M059J (cell line): Measurements from ENCODE around the gene NUP62. TPM values are rescaled to one million over a fixed set of nuclear protein-coding genes. Genes with fewer than 3 reads are reported as not detected.
"Not testable (repeated sequence)": the region's sequence is repeated elsewhere in the genome, so short reads cannot be mapped to it uniquely, and the experiment has no call there.

Experiments used
- DNase-seq: peaks from one replicate; pipeline ENCODE4 v3.0.0-alpha.2; 2012; ENCODE audit warnings: low read depth
- total RNA-seq: library from RNA; depleted of rRNA; stranded (reverse); fragments of >200 nt; shearing (Covaris generic); gene quantifications from 2 replicates; pipeline ENCODE4 v1.2.3, GENCODE V29; 2014

NUP62 gene
- total RNA-seq, 1 experiment from 2014 or later: 96.0 TPM

DNA sequence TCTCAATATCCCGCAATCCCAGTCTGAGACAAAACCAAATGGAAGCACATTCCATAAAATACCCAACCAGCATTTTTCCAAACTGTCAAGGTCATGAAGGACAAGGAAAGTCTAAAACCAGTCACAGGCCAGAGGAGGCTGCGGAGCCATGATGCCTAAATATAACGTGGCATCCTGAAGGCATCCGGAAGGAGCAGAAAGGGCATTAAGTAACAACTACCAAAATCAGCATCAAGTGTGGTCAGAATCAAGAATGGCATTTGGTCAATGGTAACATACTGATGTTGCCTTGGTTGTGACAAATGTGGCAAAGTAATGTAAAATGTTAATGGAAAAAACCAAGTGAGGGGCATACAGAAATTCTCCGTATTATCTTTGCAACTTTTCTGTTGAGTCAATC is 3.8 kb downstream of the NUP62 start:
- no peak for DNase-seq

DNA sequence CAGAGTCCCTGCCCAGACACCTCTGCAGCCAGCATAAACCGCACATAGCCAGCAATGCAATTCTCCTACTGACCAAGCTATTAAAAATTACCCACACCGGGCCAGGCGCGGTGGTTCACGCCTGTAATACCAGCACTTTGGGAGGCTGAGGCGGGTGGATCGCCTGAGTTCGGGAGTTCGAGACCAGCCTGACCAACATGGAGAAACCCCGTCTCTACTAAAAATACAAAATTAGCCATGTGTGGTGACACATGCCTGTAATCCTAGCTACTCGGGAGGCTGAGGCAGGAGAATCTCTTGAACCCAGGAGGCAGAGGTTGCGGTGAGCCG is 4.5 kb downstream of the NUP62 start:
- DNase-seq: not testable (repeated sequence)

DNA sequence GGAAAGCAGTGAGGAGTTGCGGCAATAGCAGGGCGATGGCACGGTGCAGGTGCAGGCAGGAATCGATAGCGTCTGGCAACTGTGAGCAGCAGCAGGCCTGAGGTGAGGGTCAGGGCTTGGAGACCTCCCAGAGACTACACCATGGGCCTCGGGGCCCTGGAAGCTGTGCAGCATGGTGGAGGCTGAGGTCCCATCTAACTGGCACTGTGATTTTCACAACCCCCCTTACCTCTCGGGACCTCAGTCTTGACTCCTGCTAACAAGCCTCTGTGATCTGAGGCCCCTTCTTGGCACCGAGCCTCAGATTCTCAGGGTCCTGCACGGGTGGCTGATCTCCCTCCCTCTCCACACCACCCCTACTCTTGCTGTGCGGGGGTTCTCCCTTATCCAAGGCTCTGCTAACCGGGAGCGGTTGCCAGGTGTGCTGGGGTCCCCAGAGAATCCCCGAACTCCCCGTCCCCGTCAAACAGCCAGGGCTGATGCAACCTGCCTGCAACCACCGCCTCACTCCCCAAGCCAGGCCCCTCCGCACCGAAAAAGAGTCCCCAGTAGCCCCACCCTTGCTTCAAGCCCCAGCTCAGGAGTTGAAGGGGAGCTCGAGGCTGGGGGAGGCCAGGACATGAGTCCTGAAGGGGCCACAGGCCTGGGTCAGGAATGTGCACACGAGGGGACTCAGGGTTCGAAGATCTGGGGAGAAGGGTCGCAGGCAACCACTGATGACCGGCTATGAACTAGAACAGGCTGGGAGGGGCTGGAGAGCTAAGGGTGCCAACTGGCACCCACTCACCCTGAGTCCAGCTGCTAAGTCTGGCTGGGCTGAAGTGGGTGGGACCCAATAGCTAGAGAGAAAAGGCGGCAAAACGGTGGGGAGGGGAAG is 5.1 kb downstream of the NUP62 start:
- DNase-seq: no peak

DNA sequence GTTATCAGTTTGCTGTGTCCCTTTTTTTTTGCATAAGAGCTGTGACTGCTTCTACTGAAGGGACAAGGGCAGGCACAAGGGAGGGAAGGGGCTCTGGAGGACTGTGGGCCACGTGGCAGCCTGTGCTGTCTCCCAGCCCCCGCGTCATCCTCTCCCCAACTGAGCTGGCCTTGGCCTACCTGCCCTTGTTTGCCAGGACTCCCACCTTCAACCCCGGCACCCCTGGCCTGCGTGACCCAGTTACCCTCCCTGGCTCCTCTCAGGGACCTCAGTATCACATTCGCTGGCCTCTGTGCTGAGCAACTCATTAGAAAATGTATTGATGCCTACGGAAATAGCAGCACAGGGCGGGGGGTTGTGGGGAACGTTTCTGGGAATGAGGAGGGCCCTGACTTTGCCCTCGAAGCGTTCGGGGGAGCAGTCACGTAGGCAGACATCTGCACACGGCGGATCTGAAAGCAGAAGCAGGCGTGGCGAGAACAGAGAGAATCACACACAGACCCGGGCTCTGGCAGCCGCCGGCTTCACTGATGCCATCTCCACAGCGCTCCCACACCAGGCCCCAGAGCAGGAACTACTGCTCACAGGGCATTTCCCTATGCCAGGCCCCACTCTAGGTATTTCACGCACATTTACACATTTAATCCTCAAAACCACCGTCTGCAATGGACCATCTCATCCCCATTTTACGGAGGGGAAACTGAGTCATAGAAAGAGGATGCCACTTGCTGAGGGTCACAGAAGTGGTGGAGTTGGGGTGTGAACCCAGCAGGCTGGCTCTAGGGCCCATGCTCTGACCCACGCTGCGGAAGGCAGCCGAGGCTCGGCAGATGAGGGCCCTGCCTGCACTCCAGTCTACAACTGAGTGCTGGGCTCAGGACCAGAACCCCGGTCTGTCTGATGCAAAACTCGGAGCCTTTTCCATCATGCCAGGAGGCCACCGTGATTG is 6.0 kb downstream of the NUP62 start:
- no peak for DNase-seq

DNA sequence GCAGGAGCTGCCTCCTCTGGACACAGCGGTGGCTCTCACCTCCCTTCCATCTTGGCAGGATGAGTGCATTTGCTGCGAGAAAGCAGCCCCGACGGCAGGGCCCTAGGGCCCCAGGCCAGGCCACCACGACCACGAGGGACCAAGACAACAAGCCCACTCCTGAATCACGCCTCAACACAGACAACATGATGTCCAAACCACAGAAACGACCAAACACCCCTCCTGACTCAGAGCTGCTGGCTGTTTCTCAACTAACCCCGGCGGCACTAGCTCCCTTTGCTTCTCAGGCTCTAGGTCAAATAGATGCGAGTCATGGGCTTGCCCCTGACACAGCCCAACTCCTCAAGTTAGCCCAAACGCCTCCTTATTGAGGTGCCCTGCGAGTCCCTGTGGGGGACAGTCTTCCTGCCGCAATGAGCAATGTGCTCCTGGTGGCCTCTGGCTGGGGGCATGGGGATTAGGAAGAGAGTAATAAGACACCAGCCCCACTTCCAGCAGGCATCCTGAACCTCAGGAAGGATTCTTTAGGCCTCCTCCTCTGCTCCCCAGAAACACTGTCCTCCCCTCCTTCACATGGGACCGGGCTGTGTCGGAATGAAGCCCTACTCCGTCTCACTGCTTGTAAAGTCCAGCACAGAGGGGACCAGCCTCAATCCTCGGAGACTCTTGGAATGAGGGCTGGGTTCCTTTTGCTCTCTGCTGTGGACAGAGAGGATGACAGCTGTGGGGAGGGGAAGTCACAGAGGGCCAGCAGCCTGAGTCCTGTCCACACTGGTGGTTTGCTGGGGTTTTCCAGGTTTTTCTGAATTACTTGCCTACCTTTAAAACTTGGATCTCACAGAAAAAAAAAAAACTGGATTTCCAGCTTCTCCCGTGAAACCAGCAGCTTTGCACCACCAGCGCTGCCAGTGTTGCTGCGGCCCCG is 7.2 kb downstream of the NUP62 start:
- DNase-seq: peak; percentile 76

DNA sequence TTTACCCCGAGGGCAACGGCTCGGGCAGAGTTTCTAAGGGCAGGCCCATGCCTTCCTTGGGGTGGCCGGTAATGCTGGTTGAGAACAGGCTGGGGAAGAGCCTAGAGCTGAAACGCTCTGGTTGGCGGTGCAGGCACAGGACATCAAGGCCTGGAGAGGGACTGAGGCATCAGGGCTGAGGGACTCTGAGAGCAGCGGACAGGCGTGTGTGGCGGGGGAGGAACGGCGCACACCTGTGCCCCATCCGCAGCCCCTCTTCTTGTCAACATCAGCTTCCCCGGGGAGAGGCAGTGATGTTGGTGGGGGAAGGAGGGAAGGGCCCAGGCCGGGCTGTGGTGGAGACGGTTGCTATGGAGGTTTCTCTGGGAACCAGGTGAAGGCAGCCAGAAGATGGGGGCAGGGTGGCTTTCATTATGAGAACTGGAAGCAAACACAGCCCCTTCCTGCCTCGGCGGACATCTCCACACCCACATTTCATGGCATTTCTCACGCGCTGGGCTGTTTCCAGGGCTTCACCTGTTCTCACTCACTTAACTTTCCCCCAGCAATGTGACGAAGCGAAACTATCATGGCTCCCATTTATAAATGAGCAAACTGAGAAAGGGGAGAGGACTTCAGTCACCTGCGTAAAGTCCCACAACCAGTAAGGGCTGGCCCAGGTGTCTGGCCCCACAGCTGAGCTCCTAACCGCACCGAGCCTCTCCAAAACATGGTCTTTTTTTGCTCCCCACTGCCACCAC is 8.5 kb downstream of the NUP62 start:
- no peak for DNase-seq

DNA sequence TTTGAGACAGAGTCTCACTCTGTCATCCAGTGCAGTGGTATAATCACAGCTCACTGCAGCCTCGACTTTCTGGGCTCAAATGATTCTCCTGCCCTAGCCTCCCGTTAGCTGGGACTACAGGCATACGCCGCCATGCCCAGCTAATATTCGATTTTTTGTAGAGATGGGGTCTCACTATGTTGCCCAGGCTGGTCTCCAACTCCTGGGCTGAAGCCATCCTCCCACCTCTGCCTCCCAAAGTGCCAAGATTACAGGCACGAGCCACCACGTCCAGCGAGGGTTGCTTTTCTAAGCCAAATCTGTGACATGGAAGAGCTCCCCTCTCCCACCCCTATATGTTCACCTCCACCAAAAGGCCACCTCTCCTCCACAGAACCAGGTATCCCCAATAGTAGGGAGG is 11.2 kb downstream of the NUP62 start:
- DNase-seq: no peak

DNA sequence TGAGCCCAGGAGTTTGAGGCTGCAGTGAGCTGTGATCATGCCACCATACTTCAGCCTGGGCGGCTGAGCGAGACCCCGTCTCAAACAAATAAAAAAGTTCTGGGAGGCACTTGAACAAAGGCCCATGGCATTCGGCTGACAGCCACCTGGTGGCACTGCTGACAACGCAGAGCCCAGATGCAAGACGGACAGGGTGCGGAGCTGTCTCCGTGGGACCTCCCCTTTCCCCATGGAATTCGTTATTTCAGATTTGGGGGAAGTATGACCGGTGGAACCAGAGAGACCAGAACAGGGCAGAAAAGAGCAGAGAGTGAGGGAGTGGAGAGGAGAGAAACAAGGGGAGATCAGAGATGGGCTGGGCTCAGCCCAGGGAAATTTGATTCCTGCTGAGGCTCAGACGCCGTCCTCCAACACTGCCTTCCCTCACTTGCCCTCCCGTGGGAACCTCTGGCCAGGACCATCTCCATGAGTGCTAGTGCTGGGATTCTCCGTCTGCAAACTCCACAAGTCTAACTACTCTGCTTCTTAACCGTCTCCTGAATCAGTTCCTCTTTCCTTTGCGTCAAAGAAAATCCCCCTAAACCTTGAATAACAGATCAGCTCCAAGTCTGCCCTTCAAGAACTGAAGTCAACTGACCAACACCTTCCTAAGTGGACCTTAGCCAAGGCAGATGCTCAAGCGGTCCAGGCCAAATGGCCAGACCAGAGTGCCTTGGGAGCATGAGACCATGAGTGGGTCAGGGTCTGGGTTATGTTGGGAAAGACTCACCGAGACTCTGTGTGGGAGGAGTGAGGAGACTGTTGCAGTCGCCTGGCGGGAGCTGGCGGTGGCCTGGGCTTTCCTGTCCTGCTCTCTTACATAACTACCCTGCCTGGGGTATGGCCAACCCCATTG is 12.2 kb downstream of the NUP62 start:
- DNase-seq: no peak

DNA sequence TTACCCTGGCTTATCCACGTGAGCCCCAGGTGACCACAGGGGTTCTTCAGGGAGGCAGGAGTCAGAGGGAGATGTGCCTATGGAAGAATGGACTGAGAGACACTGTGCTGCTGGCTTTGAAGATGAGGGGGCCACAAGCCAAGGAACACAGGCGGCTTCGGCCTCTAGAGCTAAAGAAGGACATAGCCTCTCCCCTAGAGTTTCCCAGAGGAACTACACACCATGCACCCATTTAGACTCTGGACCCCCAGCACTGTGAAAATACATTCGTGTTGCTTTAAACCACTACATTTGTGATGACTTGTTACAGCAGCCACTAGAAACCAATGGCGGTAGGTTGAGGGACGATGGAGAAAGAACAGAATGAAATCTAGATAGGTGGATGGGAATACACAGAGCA is 14.0 kb downstream of the NUP62 start:
- no peak for DNase-seq

DNA sequence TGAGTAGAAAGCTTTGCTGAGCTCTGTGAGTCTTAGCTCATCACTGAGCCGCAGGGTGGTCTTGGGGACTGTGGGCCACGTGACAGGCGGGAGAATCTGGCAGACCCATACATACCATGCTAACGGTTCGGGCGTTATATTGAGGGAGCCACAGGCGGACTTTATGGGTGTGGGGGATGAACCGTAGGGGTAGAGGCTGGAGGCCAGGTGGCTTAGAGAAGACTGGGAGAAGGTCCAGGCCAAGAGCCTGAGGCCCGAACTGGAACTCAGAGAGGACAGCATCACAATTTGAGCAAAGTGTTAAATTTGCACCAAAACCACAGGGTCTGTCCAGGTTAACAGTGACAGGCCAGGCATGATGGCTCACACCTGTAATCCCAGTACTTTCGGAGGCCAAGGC is 15.6 kb downstream of the NUP62 start:
- no peak for DNase-seq

DNA sequence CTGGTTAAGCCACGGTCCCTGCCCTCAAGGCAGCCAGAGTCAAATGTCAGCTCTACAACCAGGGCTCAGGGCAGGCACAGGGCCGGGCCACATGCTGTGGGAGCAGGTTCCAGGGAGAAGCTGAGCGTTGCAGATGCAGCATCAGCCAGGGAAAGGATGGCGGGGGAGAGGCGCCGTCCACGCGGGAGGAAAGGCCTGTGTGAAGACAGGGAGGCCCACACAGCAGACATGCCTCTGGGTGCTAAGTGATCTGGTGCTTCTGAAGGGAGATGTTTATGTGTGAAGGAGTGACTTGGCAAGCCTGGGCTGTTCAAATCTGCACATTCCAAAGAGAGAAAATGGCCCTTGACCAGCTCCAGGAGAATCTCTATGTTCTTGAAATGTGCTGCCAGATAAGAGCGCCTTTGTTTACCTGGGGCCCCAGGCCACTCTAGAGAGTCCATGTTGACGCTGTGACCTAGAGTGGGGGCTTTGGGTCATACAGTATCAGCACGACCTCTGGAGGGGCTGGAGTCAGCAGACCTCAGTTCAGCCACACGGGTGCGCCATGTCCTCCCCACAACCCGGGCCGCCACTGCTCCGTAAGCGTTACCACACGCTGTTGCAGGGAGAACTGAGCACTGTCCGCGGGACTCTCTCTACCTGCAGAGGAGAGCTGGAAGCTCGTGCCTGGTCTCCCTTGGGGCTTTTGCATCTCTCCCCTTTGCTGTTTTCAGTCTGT is 16.2 kb downstream of the NUP62 start:
- no peak for DNase-seq

DNA sequence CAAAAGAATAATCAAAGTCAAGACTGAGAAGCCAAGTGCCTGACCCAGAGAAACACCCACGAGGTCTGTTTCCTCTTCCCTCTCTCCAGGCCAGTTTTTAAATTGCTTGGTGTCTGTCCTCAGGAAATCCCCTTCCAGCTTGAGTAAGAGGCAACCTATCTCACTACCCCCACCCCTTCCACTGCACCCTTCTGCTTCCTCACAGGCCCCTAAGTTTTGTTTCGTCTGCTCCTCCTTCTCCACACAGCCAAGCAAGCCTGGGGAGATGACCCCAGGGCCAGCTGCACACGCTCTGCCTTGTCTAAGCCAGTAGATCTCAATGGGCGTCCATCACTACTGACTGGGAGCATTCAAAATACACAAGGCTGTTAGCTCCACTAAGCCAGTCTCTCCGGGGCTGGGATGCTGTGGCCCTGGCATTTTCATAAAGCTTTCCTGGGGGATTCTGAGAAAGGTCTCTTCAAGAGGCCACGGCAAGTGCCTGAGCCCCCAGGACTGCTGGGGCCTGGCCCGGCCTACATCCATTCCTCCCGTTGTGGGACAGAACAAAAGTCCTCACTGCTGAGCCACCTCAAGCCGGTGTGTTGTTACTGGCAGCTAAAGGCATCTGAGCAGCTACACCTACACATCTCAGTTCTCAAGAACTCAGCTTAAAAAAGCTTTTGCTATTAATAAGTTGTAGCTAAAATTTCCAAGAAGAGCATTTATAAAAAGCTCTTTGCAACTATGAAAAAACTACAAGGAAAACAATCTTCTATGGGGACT is 17.7 kb downstream of the NUP62 start:
- no peak for DNase-seq

DNA sequence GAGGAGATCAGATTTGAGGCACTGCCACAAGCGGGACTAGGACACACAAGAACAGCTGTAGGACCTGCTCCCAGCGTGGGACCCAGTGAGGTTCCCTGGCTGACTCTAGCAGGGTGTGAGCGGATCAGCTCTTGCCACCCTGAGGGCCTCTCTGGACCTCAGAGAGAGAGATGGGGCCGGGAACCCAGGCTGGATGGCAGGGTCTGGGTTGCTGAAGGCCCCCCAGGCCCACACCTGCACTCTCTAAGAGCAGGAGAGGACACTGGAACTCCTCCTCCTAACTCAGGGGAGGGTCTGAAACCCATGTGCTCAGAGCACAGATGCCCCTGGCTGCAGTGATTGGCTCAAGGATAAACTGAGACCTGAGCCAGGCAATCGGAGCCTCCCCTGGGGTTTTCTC is 19.1 kb downstream of the NUP62 start:
- no peak for DNase-seq

DNA sequence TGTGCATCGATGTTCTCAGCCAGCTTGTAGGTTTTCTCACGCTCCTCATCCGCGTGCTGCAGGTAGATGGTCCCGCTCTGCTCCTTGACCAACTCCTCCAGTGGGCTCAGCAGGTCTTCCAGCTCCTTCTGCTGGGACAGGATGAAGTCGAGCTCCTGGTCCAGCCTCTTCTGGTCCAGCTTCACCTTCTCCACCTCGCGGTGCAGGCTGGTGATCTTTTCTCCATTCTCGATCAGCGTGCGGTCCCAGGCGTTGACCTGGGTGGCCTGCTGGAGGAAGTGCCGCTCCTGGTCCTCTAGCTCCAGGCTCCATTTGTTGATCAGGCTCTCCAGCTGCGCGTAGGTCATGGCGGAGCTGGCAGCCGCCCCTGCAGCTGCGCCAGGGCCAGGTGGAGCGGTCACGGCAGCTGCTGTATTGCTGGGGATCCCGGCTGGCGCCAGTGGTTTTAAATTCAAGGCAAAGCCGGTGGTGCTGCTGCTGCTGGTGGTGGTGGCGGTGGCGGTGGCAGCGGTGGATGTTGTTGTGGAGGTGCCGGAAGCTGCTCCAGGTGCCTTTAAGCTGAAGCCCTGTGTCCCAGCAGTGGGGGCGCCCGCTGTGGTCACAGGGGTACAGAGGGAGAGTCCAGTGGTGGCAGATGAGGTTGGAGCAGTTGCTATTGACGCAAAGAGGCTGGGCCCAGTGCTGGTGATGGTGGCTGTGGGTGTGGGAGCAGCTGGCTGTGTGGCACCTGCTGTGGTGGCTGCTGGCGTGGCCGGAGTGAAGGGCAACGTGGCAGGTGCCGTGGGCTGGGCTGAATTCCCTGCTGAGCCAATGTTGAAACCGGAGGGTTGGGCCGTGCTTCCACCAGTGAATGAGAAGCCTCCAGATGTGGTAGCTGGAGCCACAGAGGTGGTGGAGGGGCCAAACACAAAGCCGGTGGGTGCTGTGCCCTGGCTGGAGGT is 20.6 kb downstream of the NUP62 start:
- no peak for DNase-seq

DNA sequence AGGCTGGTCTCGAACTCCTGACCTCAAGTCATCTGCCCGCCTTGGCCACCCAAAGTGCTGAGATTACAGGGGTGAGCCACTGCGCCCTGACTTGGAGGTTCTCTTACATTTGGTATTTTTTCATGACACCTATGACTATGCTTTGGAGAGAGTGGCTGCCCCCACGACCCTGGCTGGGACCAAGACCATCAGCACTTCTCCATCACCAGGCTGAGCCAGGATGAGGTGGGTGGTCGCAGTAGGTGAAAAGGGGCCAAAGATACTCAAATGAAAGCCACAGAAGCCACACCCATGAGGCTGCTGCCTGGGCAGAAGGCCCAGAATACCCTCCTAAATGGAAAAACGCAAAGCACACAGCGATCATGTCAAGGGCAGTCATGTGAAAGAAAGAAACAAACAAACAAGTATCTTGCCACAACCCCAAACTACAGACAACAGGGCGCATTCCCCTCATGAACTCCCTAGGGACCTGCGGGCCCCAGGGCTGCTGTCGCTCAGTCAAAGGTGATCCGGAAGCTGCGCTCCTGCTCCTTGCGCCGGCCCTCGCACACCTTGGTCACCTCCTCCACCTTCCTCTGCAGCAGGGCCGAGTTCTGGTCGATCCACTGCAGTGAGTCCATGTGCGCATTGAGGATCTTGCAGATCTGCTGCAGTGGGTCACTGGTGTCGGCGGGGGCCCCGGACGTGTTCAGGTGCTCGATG is 21.4 kb downstream of the NUP62 start:
- no peak for DNase-seq

DNA sequence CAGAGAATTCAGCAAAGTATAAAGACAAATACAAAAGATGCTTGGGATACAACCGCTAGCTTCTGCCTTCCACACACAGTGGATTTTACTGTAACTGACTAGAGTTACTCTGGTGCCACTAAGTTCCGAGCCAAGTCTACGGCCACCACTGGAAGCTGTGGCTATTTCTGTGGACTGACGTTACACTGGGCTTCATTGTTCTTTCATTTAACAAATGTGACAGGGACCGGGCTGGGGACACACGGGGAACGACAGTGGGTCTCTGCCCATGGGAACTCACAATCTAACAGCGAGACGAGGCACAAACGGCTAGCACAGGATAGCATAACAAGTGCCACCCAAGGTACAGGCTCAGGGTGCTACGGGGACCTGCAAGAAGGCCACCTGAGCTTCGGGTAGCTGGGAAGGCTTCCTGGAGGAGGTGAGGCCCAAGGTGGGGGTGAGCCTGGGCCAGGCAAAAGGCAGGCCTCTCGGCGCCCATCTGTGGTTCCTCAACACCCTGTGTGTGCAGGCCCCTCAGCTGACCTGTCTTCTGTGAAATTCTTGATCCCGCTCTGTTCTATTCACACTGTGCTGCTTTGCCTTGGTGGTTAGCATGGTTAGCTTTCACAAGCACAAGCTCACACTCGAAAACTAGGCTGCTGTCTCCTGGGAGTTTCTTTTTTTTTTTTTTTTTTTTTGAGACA is 22.3 kb downstream of the NUP62 start:
- no peak for DNase-seq
